ENCODE results near the gene CTTN.

Gene CTTN

DNA sequence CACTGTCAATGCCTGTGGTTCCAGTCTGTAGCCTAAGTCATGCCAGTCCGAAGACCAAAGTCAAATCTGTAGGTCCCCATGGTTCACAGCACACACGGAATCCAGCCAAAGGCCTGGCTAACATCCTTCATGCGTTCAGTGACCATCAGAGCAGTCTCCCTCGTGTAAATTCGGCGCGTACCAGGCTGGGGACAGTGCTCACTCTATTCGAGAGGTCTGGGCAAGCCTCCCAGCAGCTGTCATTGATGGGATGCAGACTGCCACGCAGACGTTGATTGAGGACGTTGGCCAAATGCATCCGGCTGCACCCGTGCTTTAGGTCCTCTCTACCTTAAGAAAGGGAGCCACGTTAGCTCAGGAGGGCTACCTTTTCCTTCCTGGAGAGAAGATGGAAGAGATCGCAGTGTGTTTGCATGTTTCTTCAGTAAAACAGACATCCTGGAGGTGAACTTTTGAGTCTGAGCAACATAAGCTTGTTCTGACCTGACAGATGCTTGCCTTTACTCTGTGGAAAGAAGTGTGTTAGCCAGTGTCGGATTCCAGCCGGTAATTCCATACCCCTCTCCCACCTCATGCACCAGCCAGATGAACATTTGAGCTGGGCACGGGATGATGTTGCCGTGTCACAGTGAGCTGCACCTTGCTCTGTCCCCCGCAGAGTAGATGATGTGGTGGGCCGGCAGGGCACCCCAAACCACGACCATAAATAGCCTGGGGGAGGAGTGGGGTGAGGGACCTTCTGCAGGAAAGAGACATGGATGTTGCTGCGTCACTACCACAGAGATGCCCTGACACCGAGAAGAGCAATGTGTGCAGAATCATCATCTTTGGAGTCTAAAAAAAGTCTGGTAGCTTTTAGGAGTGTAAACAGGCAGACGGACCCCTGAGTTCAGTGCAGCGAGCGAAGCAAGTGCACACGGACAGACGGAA lies 12.2 kb downstream of the CTTN start:
- DNase-seq = no peak

GRCh38 chr11:70411713-70412452 lies 13.6 kb downstream of the CTTN start:
- no peak for DNase-seq

DNA sequence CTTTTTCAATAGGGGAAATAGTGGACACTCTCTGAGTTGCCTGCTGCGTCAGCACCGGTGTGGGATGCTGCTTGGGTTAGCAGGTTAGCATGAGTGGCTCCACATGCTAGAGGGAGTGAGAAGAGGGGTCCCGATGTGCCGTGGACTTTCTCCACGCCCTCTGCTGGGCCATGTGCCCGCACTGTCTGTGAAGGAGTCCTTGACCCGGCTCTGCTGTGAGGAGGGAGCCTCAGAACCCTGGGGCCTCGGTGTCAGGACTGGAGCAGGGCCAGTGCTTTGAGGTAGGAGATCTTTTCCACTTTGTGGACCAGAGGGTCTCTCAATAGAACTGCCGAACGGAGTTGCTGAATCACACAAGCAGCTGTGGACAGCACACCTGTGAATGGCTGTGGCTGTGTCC lies 14.8 kb downstream of the CTTN start:
- DNase-seq = no peak

- DNase-seq = no peak
These were observed 16.2 kb downstream of the CTTN start for GRCh38 chr11:70414341-70415100.

DNA sequence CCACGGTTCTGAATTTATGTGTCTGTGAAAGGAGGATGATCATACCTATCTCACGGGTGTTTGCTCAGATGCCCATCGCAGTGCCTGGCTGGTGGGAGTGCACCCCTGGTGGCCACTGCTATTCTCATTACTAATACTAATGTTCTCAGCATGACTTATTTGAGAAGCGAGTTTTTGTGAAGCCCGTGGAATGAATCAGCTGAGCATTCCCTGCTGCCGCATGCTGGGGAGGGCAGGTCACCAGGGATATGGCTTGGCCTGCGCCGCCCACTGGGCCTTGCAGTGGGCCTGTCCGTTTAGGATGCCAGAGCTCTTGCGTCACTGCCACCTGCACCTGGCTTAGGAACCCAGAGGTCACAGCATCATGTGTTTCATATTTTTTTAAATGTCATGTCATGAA lies 16.9 kb downstream of the CTTN start:
- peak; percentile 77 for DNase-seq

DNA sequence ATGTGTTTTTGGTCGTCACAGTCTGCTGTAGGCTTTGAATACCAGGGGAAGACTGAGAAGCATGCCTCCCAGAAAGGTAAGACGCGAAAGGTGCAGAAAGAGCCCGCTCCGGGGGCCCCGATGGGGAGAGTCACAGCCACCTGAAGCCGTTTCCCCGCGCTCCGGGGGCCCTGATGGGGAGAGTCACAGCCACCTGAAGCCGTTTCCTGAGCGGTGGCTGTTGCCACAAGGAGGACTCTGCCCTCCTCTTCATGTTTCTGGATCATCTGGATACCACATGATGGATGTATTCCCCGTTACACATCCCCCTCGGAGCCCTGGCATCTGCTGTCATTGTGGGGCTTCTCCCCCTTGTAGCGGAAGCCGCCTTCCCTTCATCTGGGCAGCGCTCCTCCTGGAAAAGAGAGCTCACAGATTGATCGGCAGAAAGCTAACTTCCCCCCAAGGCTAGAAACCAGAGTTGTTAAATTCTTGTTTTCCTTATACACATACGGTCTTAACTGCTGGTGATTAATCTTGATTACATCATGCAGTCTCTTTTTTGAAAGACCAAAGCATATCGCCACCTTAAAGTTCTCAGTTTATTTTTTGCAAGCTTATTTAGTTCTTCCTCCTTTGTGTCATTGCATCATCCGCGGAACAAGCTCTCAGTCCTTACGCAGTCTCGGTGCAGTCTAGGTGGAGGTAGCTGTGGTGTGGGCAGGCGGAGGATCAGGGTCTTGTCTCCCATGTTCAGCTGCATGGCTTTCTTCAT lies 17.5 kb downstream of the CTTN start:
- DNase-seq = peak; percentile 81

- DNase-seq = no peak
These were observed 18.6 kb downstream of the CTTN start for GRCh38 chr11:70416881-70417280.

DNA sequence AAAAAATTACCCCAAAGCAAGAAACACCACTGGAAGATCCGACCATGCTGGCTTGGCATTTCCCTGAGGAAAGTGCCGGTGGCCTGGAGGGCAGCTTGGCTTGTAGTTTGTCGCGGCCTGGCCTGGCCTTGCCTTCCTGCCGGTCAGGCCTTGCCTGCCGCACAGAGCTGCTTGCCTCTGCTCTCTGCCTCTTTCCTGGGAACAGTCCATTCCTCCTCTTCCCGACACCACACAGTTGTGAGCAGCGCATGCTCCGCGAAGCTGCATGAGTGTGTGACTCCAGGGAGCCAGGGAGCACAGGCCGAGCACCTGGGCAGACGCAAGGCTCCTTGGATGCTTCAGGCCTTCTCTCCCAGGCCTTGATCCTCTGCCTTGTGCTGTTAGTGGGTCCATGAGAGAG lies 19.8 kb downstream of the CTTN start:
- DNase-seq = no peak

DNA sequence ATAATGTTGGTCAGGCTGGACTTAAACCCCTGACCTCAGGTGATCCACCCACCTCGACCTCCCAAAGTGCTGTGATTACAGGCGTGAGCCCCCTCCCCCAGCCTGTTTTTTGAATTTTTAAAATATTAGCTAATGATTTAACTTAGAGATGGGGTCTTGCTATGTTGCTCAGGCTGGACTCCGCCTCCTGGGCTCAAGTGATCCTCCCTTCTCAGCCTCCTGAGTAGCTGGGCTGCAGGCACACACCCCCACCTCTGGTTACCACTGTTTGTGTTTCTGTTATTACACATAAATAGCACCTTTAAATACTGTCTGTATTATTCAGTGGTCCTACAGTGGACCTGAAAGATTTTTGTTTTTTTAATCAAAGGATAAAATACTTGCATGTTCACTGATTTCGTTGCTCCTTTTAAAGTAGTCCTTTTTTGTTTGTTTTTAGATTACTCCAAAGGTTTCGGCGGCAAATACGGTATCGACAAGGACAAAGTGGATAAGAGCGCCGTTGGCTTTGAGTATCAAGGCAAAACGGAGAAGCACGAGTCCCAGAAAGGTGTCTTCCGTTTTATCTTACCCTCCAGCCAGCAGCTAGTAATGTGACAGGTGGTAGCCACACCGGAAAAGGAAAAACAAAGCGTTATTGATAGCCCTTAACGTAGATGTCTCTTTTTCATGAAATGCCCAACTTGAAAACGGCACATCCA lies 21.1 kb downstream of the CTTN start:
- DNase-seq = no peak

- peak; percentile 17 for DNase-seq
These were observed 21.7 kb downstream of the CTTN start for GRCh38 chr11:70420008-70420464.

GRCh38 chr11:70420496-70420895 lies 22.2 kb downstream of the CTTN start:
- DNase-seq = no peak

- DNase-seq = no peak
These were observed 22.8 kb downstream of the CTTN start for GRCh38 chr11:70421123-70421522.

DNA sequence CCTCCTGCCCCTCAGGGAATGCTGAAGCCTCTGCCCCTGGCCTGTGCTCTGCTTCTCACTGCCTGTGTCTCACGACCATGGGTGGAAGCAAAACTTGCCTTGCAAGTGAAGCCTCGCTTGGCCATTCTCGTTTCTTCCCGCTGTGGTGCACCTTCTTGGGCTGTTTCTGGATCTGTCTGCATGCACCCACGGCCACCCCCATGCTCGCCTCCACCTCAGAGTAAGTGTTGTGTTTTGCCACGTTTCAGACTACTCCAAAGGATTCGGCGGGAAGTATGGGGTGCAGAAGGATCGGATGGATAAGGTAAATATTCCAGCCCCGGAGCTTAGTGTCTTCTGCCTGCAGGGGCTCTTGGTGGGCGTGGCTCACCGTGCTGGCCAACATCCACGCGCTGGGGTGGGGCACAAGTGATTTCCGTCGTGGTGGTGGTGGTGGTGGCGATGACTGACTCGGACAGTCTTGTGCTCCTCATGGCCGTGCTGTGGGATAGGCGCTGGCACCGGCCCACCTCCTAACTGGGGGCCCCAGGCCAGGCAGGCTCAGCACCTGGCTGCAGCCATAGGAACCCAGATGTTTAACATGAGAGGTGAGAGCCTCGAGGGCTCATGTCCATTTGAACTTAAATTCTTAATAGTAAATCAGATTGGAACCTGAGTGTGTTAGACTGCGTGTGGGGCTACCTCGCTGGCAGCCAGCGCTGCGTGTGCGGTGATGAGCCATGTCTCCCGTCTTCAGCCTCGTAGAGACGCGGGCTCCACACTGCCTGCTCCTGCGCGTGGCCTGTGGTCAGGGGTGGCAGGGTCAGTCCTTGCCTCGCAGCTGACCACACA lies 24.6 kb downstream of the CTTN start:
- no peak for DNase-seq

DNA sequence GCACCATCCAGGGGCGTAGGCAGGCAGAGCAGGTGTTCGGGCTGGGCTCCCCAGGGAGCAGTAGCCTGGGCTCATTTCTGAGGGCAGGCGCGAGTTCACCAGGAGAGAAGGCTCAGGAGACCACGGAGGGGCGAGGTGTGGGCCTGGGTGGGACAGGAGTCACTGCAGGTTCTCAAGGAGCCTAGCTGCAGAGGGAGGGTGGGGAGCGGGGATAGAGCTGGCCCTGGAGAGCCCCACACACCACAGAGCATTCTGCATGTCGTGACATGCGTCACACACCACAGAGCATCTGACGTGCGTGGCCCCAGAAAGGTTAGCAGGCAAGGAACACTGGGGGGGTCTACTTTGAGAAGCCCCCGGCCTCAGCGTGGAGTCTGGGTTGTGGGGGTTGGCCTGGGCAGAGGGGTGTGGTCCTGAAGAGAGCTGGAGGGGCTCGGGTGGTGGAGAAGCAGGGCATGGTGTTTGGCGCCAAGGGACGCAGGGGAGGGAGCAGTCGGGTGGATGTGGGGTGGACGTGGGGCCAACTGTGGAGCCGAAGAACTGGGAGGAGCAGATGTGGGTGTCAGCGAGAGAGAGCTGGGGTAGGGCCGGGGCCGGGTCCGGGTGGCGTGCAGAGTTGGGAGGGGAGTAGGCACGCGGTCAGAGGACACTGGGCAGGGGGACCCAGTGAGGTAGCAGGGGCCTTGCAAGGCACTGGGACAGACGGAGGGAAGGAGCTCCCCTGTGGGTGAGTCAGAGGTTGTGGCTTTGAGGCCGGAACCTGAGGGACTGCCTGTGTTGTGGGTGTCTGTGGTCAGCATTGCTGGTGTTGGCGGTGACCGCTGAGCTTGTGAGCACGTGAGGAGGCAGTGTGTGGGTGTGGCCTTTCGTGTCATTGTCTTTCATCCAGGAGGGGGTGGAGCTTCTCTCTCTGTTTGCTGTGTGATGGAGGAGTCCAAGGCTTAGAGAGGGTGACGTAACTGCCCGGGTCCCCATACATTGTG lies 25.5 kb downstream of the CTTN start:
- peak; percentile 27 for DNase-seq

- no peak for DNase-seq
These were observed 26.5 kb downstream of the CTTN start for GRCh38 chr11:70424765-70425344.

GRCh38 chr11:70427436-70427835 lies 29.1 kb downstream of the CTTN start:
- no peak for DNase-seq

DNA sequence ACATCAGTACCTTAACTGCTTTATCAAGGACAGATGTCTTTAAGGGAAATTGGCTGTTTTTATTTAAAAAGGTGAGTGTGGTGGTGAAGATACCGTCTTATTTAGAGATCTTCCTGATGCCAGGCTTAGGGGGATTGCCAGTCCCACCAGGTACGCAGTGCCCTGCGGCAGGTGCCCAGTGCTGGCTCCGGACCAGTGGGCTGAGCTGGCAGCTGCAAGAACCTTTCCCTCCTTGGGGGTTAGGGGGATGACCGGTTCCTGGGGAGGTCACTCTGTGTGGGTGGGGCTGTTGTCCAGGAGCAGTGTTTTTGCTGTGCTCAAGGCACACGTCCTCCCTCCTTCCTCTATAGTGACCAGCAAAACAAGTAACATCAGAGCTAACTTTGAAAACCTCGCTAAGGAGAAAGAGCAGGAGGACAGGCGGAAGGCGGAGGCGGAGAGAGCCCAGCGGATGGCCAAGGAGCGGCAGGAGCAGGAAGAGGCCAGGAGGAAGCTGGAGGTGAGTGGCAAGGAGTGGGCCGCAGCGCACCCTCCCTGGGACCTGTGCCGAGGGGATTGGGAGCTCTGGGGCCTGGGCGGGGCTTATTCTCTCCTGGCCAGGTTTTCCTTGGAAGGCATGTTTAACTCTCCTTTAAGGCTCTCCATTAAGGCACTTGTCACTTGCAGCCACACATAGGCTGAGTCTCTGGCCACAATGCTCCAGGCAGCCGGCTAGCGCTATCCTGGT lies 30.5 kb downstream of the CTTN start:
- DNase-seq = no peak

DNA sequence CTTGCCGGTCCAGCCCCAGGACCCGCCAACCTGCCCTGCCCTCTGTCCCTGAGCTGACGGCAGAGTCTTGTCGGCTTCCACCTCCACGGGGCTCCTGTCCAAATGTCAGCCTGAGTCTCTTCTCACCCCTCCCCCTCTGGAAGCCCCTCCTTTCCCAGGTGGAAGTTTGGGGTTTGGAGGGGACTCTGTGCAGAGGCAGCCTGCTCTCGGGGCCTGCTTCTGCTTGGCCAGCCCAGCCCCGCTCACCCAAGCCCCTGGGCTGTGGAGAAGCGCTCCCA lies 31.0 kb downstream of the CTTN start:
- DNase-seq = no peak
